RWPE2 (cell line): ENCODE results near the gene TGIF1.
A peak's percentile ranks its signal among the peaks of the same experiment; 100 is the strongest.

Experiments used
- ATAC-seq: fragments of 200-7000 bp; cut with Tn5 transposase; 3 replicates; pipeline ENCODE4 v1.9.1; 2021; ENCODE audit warnings: low read depth
- DNase-seq: peaks from one replicate; pipeline ENCODE4 v3.0.0-alpha.2; 2020; ENCODE audit warnings: low spot score
- H3K27ac ChIP-seq: fragments of 450-650 bp; 2 replicates; pipeline ENCODE4 v1.5.1; 2017; ENCODE audit warnings: mild to moderate bottlenecking; ENCODE audit not compliant: poor library complexity, severe bottlenecking
- H3K27me3 ChIP-seq: fragments of 250-450 bp; sonication (Bioruptor Pico); 2 replicates; pipeline ENCODE4 v1.5.1; 2021; ENCODE audit warnings: mild to moderate bottlenecking, moderate library complexity; ENCODE audit not compliant: insufficient read depth, poor library complexity, severe bottlenecking
- H3K36me3 ChIP-seq: fragments of 250-450 bp; sonication (Bioruptor Pico); 2 replicates; pipeline ENCODE4 v1.5.1; 2020; ENCODE audit warnings: low read depth, mild to moderate bottlenecking, moderate library complexity
- H3K4me1 ChIP-seq: fragments of 250-450 bp; sonication (Bioruptor Pico); 2 replicates; pipeline ENCODE4 v1.5.1; 2021; ENCODE audit warnings: mild to moderate bottlenecking, moderate library complexity; ENCODE audit not compliant: insufficient read depth, poor library complexity, severe bottlenecking
- H3K4me3 ChIP-seq: fragments of 250-450 bp; sonication (Bioruptor Pico); 2 replicates; pipeline ENCODE4 v1.5.1; 2021; ENCODE audit warnings: mild to moderate bottlenecking, moderate library complexity; ENCODE audit not compliant: severe bottlenecking
- H3K9me3 ChIP-seq: fragments of 250-450 bp; sonication (Bioruptor Pico); 2 replicates; pipeline ENCODE4 v1.5.1; 2021; ENCODE audit warnings: mild to moderate bottlenecking, moderate library complexity; ENCODE audit not compliant: severe bottlenecking
- CTCF ChIP-seq: fragments of 450-650 bp; IDR thresholded peaks from one replicate; pipeline ENCODE4 v1.5.1; 2017; ENCODE audit warnings: mild to moderate bottlenecking, moderate library complexity; ENCODE audit not compliant: poor library complexity, severe bottlenecking

TGIF1 gene

GRCh38 chr18:3461704-3462103 is 11.7 kb downstream of the TGIF1 start:
- Histone ChIP-seq H3K36me3 (peaks cover 44% of the 10 kb centered on the region), H3K4me3 (no peak overlapping the region), H3K4me1 (peaks cover 44% of the 10 kb centered on the region), H3K27me3 (no peaks in the 10 kb centered on the region), H3K27ac (no peak overlapping the region), H3K9me3 (no peaks in the 10 kb centered on the region)
- no peak for TF ChIP-seq CTCF
- no peak for ATAC-seq
- DNase-seq, result no peak

- Histone ChIP-seq H3K4me1 (peaks cover 33% of the 10 kb centered on the region), H3K36me3 (peaks cover 31% of the 10 kb centered on the region), H3K27ac (peak overlapping the region; percentile 15), H3K4me3 (no peak overlapping the region), H3K9me3 (no peaks in the 10 kb centered on the region), H3K27me3 (no peaks in the 10 kb centered on the region)
- DNase-seq, result no peak
- no peak for TF ChIP-seq CTCF
- ATAC-seq, result no peak
Observed at GRCh38 chr18:3463051-3463450, 13.1 kb downstream of the TGIF1 start.

- no peak for TF ChIP-seq CTCF
- H3K9me3 ChIP-seq, result no peaks in the 10 kb centered on the region
- H3K27ac ChIP-seq, result peak overlapping the region; percentile 51
- DNase-seq (no peak), ATAC-seq (peak; percentile 88; the same call in 2 of the 3 replicates)
- peaks cover 14% of the 10 kb centered on the region for H3K4me1 ChIP-seq
- no peaks in the 10 kb centered on the region for H3K27me3 ChIP-seq
- H3K36me3 ChIP-seq, result peaks cover 5% of the 10 kb centered on the region
- H3K4me3 ChIP-seq, result no peak overlapping the region
Observed at GRCh38 chr18:3466045-3466444, 16.1 kb downstream of the TGIF1 start.

- H3K27me3 ChIP-seq, result no peaks in the 10 kb centered on the region
- H3K9me3 ChIP-seq, result no peaks in the 10 kb centered on the region
- H3K4me3 ChIP-seq, result no peak overlapping the region
- peaks cover 14% of the 10 kb centered on the region for H3K4me1 ChIP-seq
- DNase-seq (no peak), ATAC-seq (no peak)
- H3K36me3 ChIP-seq, result no peaks in the 10 kb centered on the region
- no peak for TF ChIP-seq CTCF
- peak overlapping the region; percentile 51 for H3K27ac ChIP-seq
Observed at GRCh38 chr18:3466872-3467271, 16.9 kb downstream of the TGIF1 start.

- H3K4me1 ChIP-seq, result peaks cover 14% of the 10 kb centered on the region
- no peak for ATAC-seq
Observed at GRCh38 chr18:3468066-3468705, 18.2 kb downstream of the TGIF1 start.

More at GRCh38 chr18:3468066-3468705, 18.2 kb downstream of the TGIF1 start:
- DNase-seq, result no peak
- H3K27me3 ChIP-seq, result no peaks in the 10 kb centered on the region
- no peaks in the 10 kb centered on the region for H3K9me3 ChIP-seq
- H3K4me3 ChIP-seq, result no peak overlapping the region
- no peaks in the 10 kb centered on the region for H3K36me3 ChIP-seq
- no peak overlapping the region for H3K27ac ChIP-seq
- TF ChIP-seq CTCF, result no peak
